HEK293T (cell line): ENCODE measurements around the gene PODNL1.

Source experiments
- ARNT ChIP-seq: fragments of 450-650 bp; IDR thresholded peaks from 2 replicates; pipeline ENCODE4 v1.6.1; 2017; ENCODE audit warnings: mild to moderate bottlenecking
- BHLHE40 ChIP-seq: fragments of 450-650 bp; IDR thresholded peaks from 2 replicates; pipeline ENCODE4 v1.6.1; 2016; ENCODE audit warnings: mild to moderate bottlenecking, moderate library complexity, borderline replicate concordance
- CTBP1 ChIP-seq: fragments of 450-650 bp; IDR thresholded peaks from 2 replicates; pipeline ENCODE4 v1.6.1; 2016; ENCODE audit warnings: borderline replicate concordance
- ELF4 ChIP-seq: fragments of 450-650 bp; IDR thresholded peaks from 2 replicates; pipeline ENCODE4 v1.6.1; 2017; ENCODE audit warnings: antibody characterized with exemption
- FOXA1 ChIP-seq: fragments of 450-650 bp; IDR thresholded peaks from 2 replicates; pipeline ENCODE4 v1.6.1; 2016; ENCODE audit warnings: mild to moderate bottlenecking
- FOXK2 ChIP-seq: fragments of 450-650 bp; IDR thresholded peaks from 2 replicates; pipeline ENCODE4 v1.6.1; 2016; ENCODE audit warnings: mild to moderate bottlenecking
- FOXM1 ChIP-seq: fragments of 450-650 bp; IDR thresholded peaks from 2 replicates; pipeline ENCODE4 v1.6.1; 2017; ENCODE audit warnings: mild to moderate bottlenecking, borderline replicate concordance
- HDGF ChIP-seq: fragments of 450-650 bp; IDR thresholded peaks from 2 replicates; pipeline ENCODE4 v1.6.1; 2017; ENCODE audit warnings: antibody characterized with exemption, borderline replicate concordance
- NFRKB ChIP-seq: fragments of 450-650 bp; IDR thresholded peaks from 2 replicates; pipeline ENCODE4 v1.6.1; 2016; ENCODE audit warnings: mild to moderate bottlenecking, moderate library complexity
- PKNOX1 ChIP-seq: fragments of 450-650 bp; IDR thresholded peaks from 2 replicates; pipeline ENCODE4 v1.6.1; 2016
- SP1 ChIP-seq: fragments of 450-650 bp; IDR thresholded peaks from 2 replicates; pipeline ENCODE4 v1.6.1; 2017
- SUZ12 ChIP-seq: fragments of 450-650 bp; IDR thresholded peaks from 2 replicates; pipeline ENCODE4 v1.6.1; 2016; ENCODE audit warnings: mild to moderate bottlenecking
- ZNF384 ChIP-seq: fragments of 450-650 bp; IDR thresholded peaks from 2 replicates; pipeline ENCODE4 v1.6.1; 2016

GRCh38 chr19:13913352-13913751 lies 24.9 kb downstream of the PODNL1 start:
- TF ChIP-seq BHLHE40 (no peak), NFRKB (no peak), SP1 (no peak), SUZ12 (no peak), FOXA1 (no peak), ZNF384 (no peak), ELF4 (no peak), FOXM1 (no peak), ARNT (no peak), FOXK2 (no peak), HDGF (no peak), CTBP1 (no peak), PKNOX1 (no peak)
